CD4-positive, alpha-beta memory T cell (primary cell): ENCODE measurements around the gene MDP1. TPM values are rescaled to one million over a fixed set of nuclear protein-coding genes. Genes with fewer than 3 reads are reported as not detected.
"Not testable (repeated sequence)": the region's sequence is repeated elsewhere in the genome, so short reads cannot be mapped to it uniquely, and the experiment has no call there.

Source experiments
- CTCF ChIA-PET: fragments of 350-600 bp; sonication (Branson Sonifier 250); formaldehyde crosslinking; loops from one replicate; lab custom pipeline; 2021; ENCODE audit warnings: inconsistent platforms; ENCODE audit not compliant: partially characterized antibody; lab: Charles Lee
- POLR2A ChIA-PET: fragments of 350-600 bp; sonication (Branson Sonifier 250); formaldehyde crosslinking; loops from one replicate; lab custom pipeline; 2021; ENCODE audit not compliant: partially characterized antibody; lab: Charles Lee
- DNase-seq, 5 donors: peaks; one replicate each; pipeline versions ENCODE4 v3.0.0 to v3.0.0-alpha.2; 2020 to 2022; ENCODE audit warnings: mixed read lengths in 1 of 5
- H3K27ac ChIP-seq: one replicate; pipeline ENCODE4 v1.7.0; 2013; ENCODE audit warnings: low read depth, low read length
- H3K27me3 ChIP-seq: 2 replicates; pipeline ENCODE4 v1.7.0; 2013; ENCODE audit warnings: mild to moderate bottlenecking, low read length, moderate library complexity; ENCODE audit not compliant: insufficient read depth
- H3K36me3 ChIP-seq: 2 replicates; pipeline ENCODE4 v1.7.0; 2013; ENCODE audit warnings: mild to moderate bottlenecking, low read length, moderate library complexity; ENCODE audit not compliant: insufficient read depth
- H3K4me1 ChIP-seq: 2 replicates; pipeline ENCODE4 v1.7.0; 2013; ENCODE audit warnings: mild to moderate bottlenecking, low read length, moderate library complexity; ENCODE audit not compliant: insufficient read depth
- H3K4me3 ChIP-seq, 2 donors: one replicate each; pipeline ENCODE4 v1.7.0; 2013; ENCODE audit warnings: low read length in 2 of 2, mild to moderate bottlenecking in 1 of 2
- H3K9me3 ChIP-seq, 2 donors: one replicate each; pipeline ENCODE4 v1.7.0; 2013; ENCODE audit warnings: low read length in 2 of 2, control low read depth in 1 of 2; ENCODE audit not compliant: control insufficient read depth in 1 of 2
- H3K27ac Mint-ChIP-seq, 7 donors: one replicate each; pipeline ENCODE4 v1.8.0; 2020 to 2021; ENCODE audit warnings: mixed read lengths in 7 of 7, mild to moderate bottlenecking in 6 of 7, inconsistent platforms in 3 of 7, moderate library complexity in 3 of 7
- H3K27me3 Mint-ChIP-seq, 2 donors: one replicate each; pipeline ENCODE4 v1.8.0; 2020 to 2021; ENCODE audit warnings: mixed read lengths in 2 of 2
- H3K36me3 Mint-ChIP-seq, 2 donors: one replicate each; pipeline ENCODE4 v1.8.0; 2020 to 2021; ENCODE audit warnings: mixed read lengths in 2 of 2, inconsistent platforms in 1 of 2, mild to moderate bottlenecking in 1 of 2
- H3K4me1 Mint-ChIP-seq, 4 donors: one replicate each; pipeline ENCODE4 v1.8.0; 2020 to 2021; ENCODE audit warnings: mixed read lengths in 4 of 4, mild to moderate bottlenecking in 1 of 4
- H3K4me3 Mint-ChIP-seq, 8 donors: one replicate each; pipeline ENCODE4 v1.8.0; 2020 to 2021; ENCODE audit warnings: mixed read lengths in 8 of 8, mild to moderate bottlenecking in 7 of 8, moderate library complexity in 6 of 8, inconsistent platforms in 3 of 8
- H3K9me3 Mint-ChIP-seq, 8 donors: one replicate each; pipeline ENCODE4 v1.8.0; 2020 to 2021; ENCODE audit warnings: mixed read lengths in 8 of 8, mild to moderate bottlenecking in 5 of 8, inconsistent platforms in 3 of 8, moderate library complexity in 1 of 8
- intact Hi-C: fragments of 100-400 bp; cut with micrococcal nuclease; formaldehyde crosslinking; loops from one replicate; pipeline ENCODE4 v1.15.1; 2023
- polyA plus RNA-seq, 2 donors: library from polyadenylated mRNA; unstranded; fragments of 300-500 nt; fragmentation: Illumina TruSeq; gene quantifications; one replicate each; pipeline ENCODE4 v1.2.3, GENCODE V29; 2021
- total RNA-seq, 2 experiments: library from RNA; stranded (reverse); gene quantifications; one replicate each; pipeline ENCODE4 v1.2.3, GENCODE V29; 2021

The MDP1 gene
- total and polyA plus RNA-seq, 4 experiments from 2014 or later = 12.5 to 28.1 (median 21.3) TPM

DNA sequence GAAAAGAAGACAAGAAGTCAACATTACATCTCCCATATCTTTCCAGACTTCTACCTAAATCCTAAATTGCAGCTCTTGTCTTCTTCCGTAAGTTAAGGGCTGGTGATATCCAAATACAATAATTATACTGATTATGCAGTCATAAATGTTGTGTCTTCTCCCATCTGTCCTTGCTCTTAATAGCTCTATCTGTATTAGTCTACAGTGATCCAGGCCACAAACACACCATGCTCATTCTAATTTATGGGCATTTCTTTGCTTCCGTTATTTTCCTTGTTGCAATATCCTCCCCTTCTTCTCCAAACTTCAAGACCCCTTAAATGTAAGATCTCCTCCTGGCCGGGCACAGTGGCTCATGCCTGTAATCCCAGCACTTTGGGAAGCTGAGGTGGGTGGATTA is 3.7 kb upstream of the MDP1 start:
- CTCF ChIA-PET = interaction anchor here (1.0 to 2.3 kb wide), 9 partner anchors 9 to 217 kb away, joined by 3 to 9 read pairs (median 4); partner anchors contain the start of genes PSME2 and TINF2
- Mint-ChIP-seq H3K4me3 (no peak overlapping the region), H3K9me3 (peaks cover 0 to 2% (median 0%) of the 10 kb centered on the region in 8 donors), H3K27ac (peak overlapping the region in 3 of 7 donors; percentile 24 to 57 (median 37)), H3K36me3 (peaks cover 4 to 23% of the 10 kb centered on the region in 2 donors), H3K4me1 (peaks cover 13 to 25% (median 19%) of the 10 kb centered on the region in 4 donors), H3K27me3 (no peaks in the 10 kb centered on the region)
- H3K36me3 ChIP-seq = no peaks in the 10 kb centered on the region
- intact Hi-C loops = no loop called here
- H3K4me1 ChIP-seq = peaks cover 16% of the 10 kb centered on the region
- POLR2A ChIA-PET = interaction anchor here (0.9 to 2.2 kb wide), 6 partner anchors 11 to 52 kb away, joined by 3 to 8 read pairs (median 6); partner anchors contain the start of genes GMPR2, RABGGTA, TINF2 and TM9SF1
- no peak for DNase-seq
- H3K4me3 ChIP-seq = no peak overlapping the region
- no peaks in the 10 kb centered on the region for H3K27me3 ChIP-seq
- no peaks in the 10 kb centered on the region for H3K9me3 ChIP-seq
- no peak overlapping the region for H3K27ac ChIP-seq

DNA sequence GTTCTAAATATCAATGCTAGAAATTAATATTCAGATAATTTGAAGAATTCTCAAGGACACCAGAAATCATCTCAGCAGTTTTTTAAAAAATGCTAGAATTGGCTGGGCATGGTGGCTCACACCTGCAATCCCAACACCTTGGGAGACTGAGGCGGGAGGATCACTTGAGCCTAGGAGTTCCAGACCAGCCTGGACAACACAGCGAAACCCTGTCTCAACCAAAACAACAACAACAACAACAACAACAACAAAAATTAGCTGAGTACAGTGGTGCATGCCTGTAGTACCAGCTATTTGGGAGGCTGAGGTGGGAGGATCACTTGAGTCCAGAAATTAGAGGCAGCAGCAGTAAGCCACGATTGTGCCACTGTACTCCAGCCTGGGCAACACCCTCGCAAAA is 3.2 kb upstream of the MDP1 start:
- Histone ChIP-seq H3K4me1 (peaks cover 20% of the 10 kb centered on the region), H3K4me3 (no peak overlapping the region), H3K27me3 (no peaks in the 10 kb centered on the region), H3K9me3 (no peaks in the 10 kb centered on the region), H3K27ac (no peak overlapping the region), H3K36me3 (no peaks in the 10 kb centered on the region)
- H3K36me3 Mint-ChIP-seq = peaks cover 4 to 21% of the 10 kb centered on the region in 2 donors
- H3K27ac Mint-ChIP-seq = no peak overlapping the region
- CTCF ChIA-PET = interaction anchor here (1.0 to 2.3 kb wide), 7 partner anchors 10 to 218 kb away, joined by 3 to 9 read pairs (median 4); partner anchors contain the start of genes PSME2 and TINF2
- intact Hi-C loops = no loop called here
- no peaks in the 10 kb centered on the region for H3K27me3 Mint-ChIP-seq
- no peak for DNase-seq
- peaks cover 15 to 27% (median 21%) of the 10 kb centered on the region in 4 donors for H3K4me1 Mint-ChIP-seq
- H3K9me3 Mint-ChIP-seq = peaks cover 0 to 2% (median 0%) of the 10 kb centered on the region in 8 donors
- POLR2A ChIA-PET = interaction anchor here (1.4 to 2.2 kb wide), 3 partner anchors 14 to 24 kb away, joined by 5 to 6 read pairs (median 6); partner anchors contain the start of genes GMPR2, TINF2 and TM9SF1
- no peak overlapping the region for H3K4me3 Mint-ChIP-seq

DNA sequence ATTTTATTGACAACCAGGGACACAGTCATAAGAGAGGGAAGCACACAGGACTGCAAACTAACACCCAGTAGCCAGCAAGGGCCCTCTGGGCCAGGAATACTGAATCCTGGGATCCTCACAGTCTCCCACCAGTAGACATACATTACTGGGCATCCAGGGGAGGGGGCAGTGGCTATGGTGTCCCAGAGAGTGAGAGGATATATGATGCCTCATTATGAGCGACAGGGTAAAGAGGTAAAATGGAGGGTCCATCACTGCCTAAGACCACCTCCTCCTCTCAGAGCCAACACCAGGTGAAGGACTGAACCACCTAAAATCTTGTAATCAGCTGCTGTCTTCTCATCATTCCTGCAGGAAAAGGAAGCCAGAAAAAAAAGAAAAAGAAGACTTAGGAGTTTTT is 1.0 kb upstream of the MDP1 start:
- H3K4me3 Mint-ChIP-seq = not testable (repeated sequence)
- CTCF ChIA-PET = interaction anchor here (1.3 to 4.9 kb wide), 6 partner anchors 8 to 92 kb away, joined by 5 to 68 read pairs (median 14); partner anchors contain the start of genes CIDEB, IPO4, TINF2 and TM9SF1

DNA sequence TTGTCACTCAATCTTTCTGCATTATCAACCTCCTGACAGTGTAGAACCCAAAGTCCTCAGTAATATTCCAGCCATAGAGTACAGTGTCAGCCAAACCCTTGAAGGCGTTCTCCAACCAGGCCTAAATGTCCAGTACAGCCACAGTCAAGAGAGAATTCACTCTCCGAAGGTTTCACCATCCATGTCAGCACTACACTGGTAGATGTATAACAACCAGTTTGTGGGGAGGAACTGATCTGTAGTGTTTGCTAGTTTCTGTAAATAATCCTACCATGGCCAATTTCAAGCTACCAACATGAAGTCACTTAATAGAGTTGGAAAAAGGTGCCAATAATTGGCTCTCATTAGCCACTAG is 456 bp upstream of the MDP1 start:
- ChIA-PET POLR2A (interaction anchor here (0.6 to 6.6 kb wide), 32 partner anchors 9 to 895 kb away, joined by 3 to 171 read pairs (median 8); partner anchors contain the start of genes CBLN3, CIDEB, DCAF11 and DHRS1), CTCF (interaction anchor here (0.8 to 4.9 kb wide), 19 partner anchors 9 to 107 kb away, joined by 3 to 68 read pairs (median 5); partner anchors contain the start of genes CIDEB, IPO4, TINF2 and TM9SF1)
- Histone ChIP-seq H3K4me1 (peaks cover 39% of the 10 kb centered on the region), H3K27ac (peak overlapping the region; percentile 100), H3K4me3 (peak overlapping the region in 1 of 2 donors; percentile 94), H3K27me3 (no peaks in the 10 kb centered on the region), H3K36me3 (peaks cover 2% of the 10 kb centered on the region), H3K9me3 (no peaks in the 10 kb centered on the region)
- peak overlapping the region; percentile 90 to 97 (median 93) for H3K4me3 Mint-ChIP-seq
- peaks cover 0 to 5% (median 0%) of the 10 kb centered on the region in 8 donors for H3K9me3 Mint-ChIP-seq
- intact Hi-C loops = loop anchor here (1.0 kb wide), 6 partner anchors 16 to 226 kb away; partner anchors contain the start of genes GMPR2, NEDD8, RABGGTA and SDR39U1
- peak overlapping the region; percentile 94 to 100 (median 98) for H3K27ac Mint-ChIP-seq
- H3K4me1 Mint-ChIP-seq = peaks cover 30 to 55% (median 42%) of the 10 kb centered on the region in 4 donors
- DNase-seq = no peak
- no peaks in the 10 kb centered on the region for H3K27me3 Mint-ChIP-seq
- peaks cover 9 to 32% of the 10 kb centered on the region in 2 donors for H3K36me3 Mint-ChIP-seq

More for the DNA sequence above, 1.0 kb upstream of the MDP1 start:
- Mint-ChIP-seq H3K27ac (peak overlapping the region in 5 of 7 donors; percentile 52 to 100 (median 95)), H3K36me3 (peaks cover 4 to 27% of the 10 kb centered on the region in 2 donors), H3K4me1 (peaks cover 25 to 49% (median 37%) of the 10 kb centered on the region in 4 donors)
- H3K9me3 ChIP-seq, H3K27me3 ChIP-seq, H3K4me3 ChIP-seq, H3K27me3 Mint-ChIP-seq, H3K36me3 ChIP-seq, DNase-seq, H3K9me3 Mint-ChIP-seq: not testable (repeated sequence)
- intact Hi-C loops = loop anchor here (1.0 kb wide), 6 partner anchors 15 to 225 kb away; partner anchors contain the start of genes GMPR2, NEDD8, RABGGTA and SDR39U1
- peak overlapping the region; percentile 100 for H3K27ac ChIP-seq
- POLR2A ChIA-PET = interaction anchor here (0.6 to 6.6 kb wide), 13 partner anchors 8 to 108 kb away, joined by 3 to 171 read pairs (median 21); partner anchors contain the start of genes DHRS1, GMPR2, IPO4 and NEDD8
- peaks cover 33% of the 10 kb centered on the region for H3K4me1 ChIP-seq

DNA sequence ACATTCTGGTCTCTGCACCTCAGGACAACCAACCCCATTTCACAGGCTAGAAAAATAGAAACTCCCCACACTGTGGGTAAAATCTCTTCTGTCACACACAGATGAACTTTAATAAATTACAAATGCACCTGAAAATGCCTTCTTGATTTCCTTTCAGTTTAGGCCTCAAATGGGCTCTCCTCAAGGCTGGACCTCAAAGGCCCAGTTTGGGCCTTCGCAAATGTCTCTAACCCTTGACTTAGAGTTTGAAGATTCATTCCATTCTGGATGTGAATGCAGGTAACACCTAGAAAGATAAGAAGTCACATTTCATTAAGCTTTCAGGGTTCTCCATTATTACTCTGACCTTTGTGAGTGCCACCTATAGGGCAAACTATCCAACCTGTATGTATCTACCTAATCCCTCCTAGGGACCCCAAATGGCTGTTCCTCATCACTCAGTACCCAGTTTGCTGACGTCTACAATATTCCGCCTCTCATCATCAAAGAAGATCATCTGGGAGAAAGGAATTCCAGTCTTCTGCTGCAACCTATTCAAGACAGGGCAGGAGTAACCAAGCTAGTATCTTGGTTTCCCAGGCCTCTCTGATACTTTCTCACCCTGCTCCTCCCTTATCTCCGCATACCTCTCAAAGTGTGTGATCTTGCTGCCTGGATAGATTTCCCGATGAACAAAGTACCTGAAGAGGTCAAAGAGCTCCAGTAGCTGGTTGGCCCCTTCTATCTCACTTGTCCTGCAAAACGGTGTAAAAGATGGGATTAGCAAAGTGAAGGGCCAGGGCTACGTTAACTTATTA is 1.8 kb downstream of the MDP1 start:
- peak overlapping the region; percentile 95 to 100 (median 99) for H3K27ac Mint-ChIP-seq
- H3K4me1 Mint-ChIP-seq = peaks cover 33 to 72% (median 48%) of the 10 kb centered on the region in 4 donors
- peaks cover 21 to 49% of the 10 kb centered on the region in 2 donors for H3K36me3 Mint-ChIP-seq
- ChIA-PET CTCF (interaction anchor here (0.6 to 4.9 kb wide), 14 partner anchors 10 to 222 kb away, joined by 3 to 68 read pairs (median 9); partner anchors contain the start of genes CIDEB, DCAF11, DHRS1 and NOP9), POLR2A (interaction anchor here (0.7 to 6.6 kb wide), 34 partner anchors 7 to 1156 kb away, joined by 3 to 171 read pairs (median 8); partner anchors contain the start of genes CBLN3, CIDEB, DCAF11 and DHRS1)
- peaks cover 23% of the 10 kb centered on the region for H3K36me3 ChIP-seq
- H3K4me3 Mint-ChIP-seq = peak overlapping the region; percentile 92 to 99 (median 96)
- peaks cover 42% of the 10 kb centered on the region for H3K4me1 ChIP-seq
- H3K4me3 ChIP-seq = peak overlapping the region in 1 of 2 donors; percentile 91
- H3K27me3 ChIP-seq = no peaks in the 10 kb centered on the region
- H3K9me3 ChIP-seq = no peaks in the 10 kb centered on the region
- no peaks in the 10 kb centered on the region for H3K27me3 Mint-ChIP-seq
- H3K9me3 Mint-ChIP-seq = peaks cover 0 to 5% (median 0%) of the 10 kb centered on the region in 8 donors
- no peak for DNase-seq
- peak overlapping the region; percentile 100 for H3K27ac ChIP-seq
- intact Hi-C loops = loop anchor here (1.0 to 2.0 kb wide), 6 partner anchors 19 to 99 kb away; partner anchors contain the start of genes DCAF11, EMC9, IPO4 and IRF9
